ENCODE data around the gene LPCAT3. TPM values are rescaled to one million over a fixed set of nuclear protein-coding genes. Genes with fewer than 3 reads are reported as not detected.

LPCAT3 gene
- total RNA-seq, 1 experiment from 2014 or later = 16.3 TPM

- POLR2A ChIA-PET (ENCODE audit: unreplicated experiment) = interaction anchor here (0.6 kb wide), 2 partner anchors 40 to 92 kb away, joined by 5 to 6 read pairs; no protein-coding TSS in a partner anchor
- Histone ChIP-seq H3K27ac (ENCODE audit: low read length) (no peak overlapping the region), H3K9me3 (ENCODE audit: low read length) (no peaks in the 10 kb centered on the region), H3K4me2 (ENCODE audit: low read length) (no peak overlapping the region), H4K20me1 (ENCODE audit: low read length) (no peaks in the 10 kb centered on the region), H3K9me2 (replicated peaks; ENCODE audit: low read length) (no peaks in the 10 kb centered on the region), H3K4me1 (ENCODE audit: insufficient read depth, low read length) (peaks cover 1% of the 10 kb centered on the region; the same call in 1 of the 2 replicates), H2AFZ (ENCODE audit: low read length) (no peak overlapping the region), H3K27me3 (ENCODE audit: low read length) (no peaks in the 10 kb centered on the region), H3K79me2 (ENCODE audit: low read length) (peaks cover 6% of the 10 kb centered on the region), H3K36me3 (ENCODE audit: low read depth, low read length) (peaks cover 28% of the 10 kb centered on the region), H3K9ac (ENCODE audit: low read length) (no peak overlapping the region), H3K4me3 (ENCODE audit: low read length) (no peak overlapping the region), H3F3A (ENCODE audit: low read length, unreplicated experiment) (no peaks in the 10 kb centered on the region)
- TF ChIP-seq EZH2 (IDR thresholded peaks at IDR 0.05; ENCODE audit: low read length, unreplicated experiment) (no peak), CTCF (conservative IDR thresholded peaks at IDR 0.05; ENCODE audit: low read depth, low read length) (no peak), EZH2phosphoT487 (IDR thresholded peaks at IDR 0.05; ENCODE audit: borderline replicate concordance, low read length) (no peak)
- DNase-seq = no peak
- CTCF ChIA-PET = no interaction called here
- ATAC-seq = no peak
- BruUV-seq (replicated peaks) = no TSS peak
- intact Hi-C loops (cut with micrococcal nuclease) = no loop called here
Observed at GRCh38 chr12:6977653-6978052, 40.6 kb downstream of the LPCAT3 start.

- Histone ChIP-seq H3K9me3 (ENCODE audit: low read length) (no peaks in the 10 kb centered on the region), H2AFZ (ENCODE audit: low read length) (no peak overlapping the region), H3K4me3 (ENCODE audit: low read length) (no peak overlapping the region), H4K20me1 (ENCODE audit: low read length) (no peaks in the 10 kb centered on the region), H3K79me2 (ENCODE audit: low read length) (peaks cover 26% of the 10 kb centered on the region), H3K4me2 (ENCODE audit: low read length) (no peak overlapping the region), H3K9ac (ENCODE audit: low read length) (no peak overlapping the region), H3K27me3 (ENCODE audit: low read length) (no peaks in the 10 kb centered on the region), H3K36me3 (ENCODE audit: low read depth, low read length) (peaks cover 28% of the 10 kb centered on the region), H3K4me1 (ENCODE audit: insufficient read depth, low read length) (peaks cover 14% of the 10 kb centered on the region), H3K27ac (ENCODE audit: low read length) (no peak overlapping the region), H3F3A (ENCODE audit: low read length, unreplicated experiment) (no peaks in the 10 kb centered on the region), H3K9me2 (replicated peaks; ENCODE audit: low read length) (no peaks in the 10 kb centered on the region)
- DNase-seq (no peak), ATAC-seq (no peak)
- BruUV-seq (replicated peaks) = no TSS peak
- intact Hi-C loops (cut with micrococcal nuclease) = no loop called here
- POLR2A ChIA-PET (ENCODE audit: unreplicated experiment) = no interaction called here
- TF ChIP-seq EZH2phosphoT487 (IDR thresholded peaks at IDR 0.05; ENCODE audit: borderline replicate concordance, low read length) (no peak), CTCF (conservative IDR thresholded peaks at IDR 0.05; ENCODE audit: low read depth, low read length) (no peak), EZH2 (IDR thresholded peaks at IDR 0.05; ENCODE audit: low read length, unreplicated experiment) (no peak)
- CTCF ChIA-PET = no interaction called here
Observed at GRCh38 chr12:6975297-6976032, 42.8 kb downstream of the LPCAT3 start.

- H3K9me2 ChIP-seq (replicated peaks; ENCODE audit: low read length) = no peaks in the 10 kb centered on the region
- no peak overlapping the region for H3K9ac ChIP-seq (ENCODE audit: low read length)
- H4K20me1 ChIP-seq (ENCODE audit: low read length) = no peaks in the 10 kb centered on the region
- no peaks in the 10 kb centered on the region for H3K9me3 ChIP-seq (ENCODE audit: low read length)
- intact Hi-C loops (cut with micrococcal nuclease) = loop anchor here (5.0 kb wide), 1 partner anchor 43 kb away; the partner anchor contains the start of gene LPCAT3
- peaks cover 31% of the 10 kb centered on the region for H3K36me3 ChIP-seq (ENCODE audit: low read depth, low read length)
- H3F3A ChIP-seq (ENCODE audit: low read length, unreplicated experiment) = no peaks in the 10 kb centered on the region
- H3K4me3 ChIP-seq (ENCODE audit: low read length) = no peak overlapping the region
- POLR2A ChIA-PET (ENCODE audit: unreplicated experiment) = no interaction called here
- TF ChIP-seq CTCF (conservative IDR thresholded peaks at IDR 0.05; ENCODE audit: low read depth, low read length) = no peak
- no peak for TF ChIP-seq EZH2phosphoT487 (IDR thresholded peaks at IDR 0.05; ENCODE audit: borderline replicate concordance, low read length)
- TF ChIP-seq EZH2 (IDR thresholded peaks at IDR 0.05; ENCODE audit: low read length, unreplicated experiment) = no peak
- no peak overlapping the region for H3K27ac ChIP-seq (ENCODE audit: low read length)
- H3K4me2 ChIP-seq (ENCODE audit: low read length) = no peak overlapping the region
- H3K4me1 ChIP-seq (ENCODE audit: insufficient read depth, low read length) = peaks cover 14% of the 10 kb centered on the region
- CTCF ChIA-PET = no interaction called here
- no peak overlapping the region for H2AFZ ChIP-seq (ENCODE audit: low read length)
- H3K79me2 ChIP-seq (ENCODE audit: low read length) = peaks cover 39% of the 10 kb centered on the region
- ATAC-seq (no peak), DNase-seq (no peak)
- no peaks in the 10 kb centered on the region for H3K27me3 ChIP-seq (ENCODE audit: low read length)
- BruUV-seq (replicated peaks) = no TSS peak
Observed at GRCh38 chr12:6974180-6974579, 44.1 kb downstream of the LPCAT3 start.

Data from PC-3 (cell line).